HepG2 (cell line): Measurements from ENCODE around the gene DEFB124.

Experiments used
- CREB1 ChIP-seq, 2 experiments: fragments of 450-650 bp in 1 of 2; IDR thresholded peaks; 2 replicates each; pipeline ENCODE4 v1.6.1; 2016 to 2017; ENCODE audit warnings: control low read depth in 1 of 2, mild to moderate bottlenecking in 1 of 2, missing compliant biosample characterization in 1 of 2, missing genetic modification characterization in 1 of 2
- MEIS1 ChIP-seq: sonication (generic); formaldehyde crosslinking; IDR thresholded peaks from 2 replicates; pipeline ENCODE4 v1.9.0; 2021; ENCODE audit warnings: mild to moderate bottlenecking, missing genetic modification reagents, moderate library complexity, borderline replicate concordance
- TAF1 ChIP-seq: sonication (generic); formaldehyde crosslinking; IDR thresholded peaks from 2 replicates; pipeline ENCODE4 v1.4.0; 2020; ENCODE audit warnings: missing genetic modification reagents
- ZNF12 ChIP-seq: sonication (generic); formaldehyde crosslinking; IDR thresholded peaks from 2 replicates; pipeline ENCODE4 v1.5.0; 2020; ENCODE audit warnings: missing genetic modification reagents
- ZNF530 ChIP-seq: sonication (generic); formaldehyde crosslinking; IDR thresholded peaks from 2 replicates; pipeline ENCODE4 v1.5.0; 2020; ENCODE audit warnings: low read depth, mild to moderate bottlenecking, missing genetic modification reagents
- TF ChIP-seq, protein P1 (sequence below): sonication (generic); formaldehyde crosslinking; conservative IDR thresholded peaks from 2 replicates; pipeline ENCODE4 v1.4.0; 2020; ENCODE audit warnings: missing genetic modification reagents
- TF ChIP-seq, protein P2 (sequence below): fragments of 450-650 bp; IDR thresholded peaks from 2 replicates; pipeline ENCODE4 v1.6.1; 2017; ENCODE audit warnings: mild to moderate bottlenecking

DNA sequence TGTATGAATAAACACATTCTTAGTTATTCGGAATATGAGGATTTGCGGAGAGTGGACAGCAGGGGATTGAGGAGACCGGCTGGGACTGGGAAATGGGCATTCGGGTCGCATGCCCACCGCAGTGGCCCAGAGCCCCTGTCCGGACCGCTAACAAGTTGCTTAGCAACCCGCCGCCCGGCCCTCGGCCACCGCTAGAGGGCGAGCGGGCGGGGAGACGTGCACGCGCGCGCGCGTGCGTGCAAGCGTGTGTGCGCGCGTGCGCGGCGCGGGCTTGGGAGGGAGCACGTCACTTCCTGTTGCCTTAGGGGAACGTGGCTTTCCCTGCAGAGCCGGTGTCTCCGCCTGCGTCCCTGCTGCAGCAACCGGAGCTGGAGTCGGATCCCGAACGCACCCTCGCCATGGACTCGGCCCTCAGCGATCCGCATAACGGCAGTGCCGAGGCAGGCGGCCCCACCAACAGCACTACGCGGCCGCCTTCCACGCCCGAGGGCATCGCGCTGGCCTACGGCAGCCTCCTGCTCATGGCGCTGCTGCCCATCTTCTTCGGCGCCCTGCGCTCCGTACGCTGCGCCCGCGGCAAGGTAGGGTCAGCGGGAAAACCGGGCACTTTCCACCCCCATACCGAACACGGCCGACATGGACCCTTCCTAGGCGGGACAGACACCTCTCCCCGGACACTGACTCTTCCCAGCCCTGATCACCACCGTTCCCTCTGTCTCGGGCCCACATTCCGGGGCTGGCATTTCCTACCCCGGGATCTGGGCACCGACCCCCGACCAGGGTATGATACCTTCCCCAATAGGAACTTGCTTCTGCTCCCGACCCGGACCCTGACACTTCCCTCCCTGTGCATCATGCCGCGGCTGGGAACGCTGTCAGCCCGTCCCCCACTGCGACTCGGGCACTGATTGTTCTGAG, 39.5 kb upstream of the DEFB124 start, which contains the start of gene HM13:
- TF ChIP-seq, protein P1, sequence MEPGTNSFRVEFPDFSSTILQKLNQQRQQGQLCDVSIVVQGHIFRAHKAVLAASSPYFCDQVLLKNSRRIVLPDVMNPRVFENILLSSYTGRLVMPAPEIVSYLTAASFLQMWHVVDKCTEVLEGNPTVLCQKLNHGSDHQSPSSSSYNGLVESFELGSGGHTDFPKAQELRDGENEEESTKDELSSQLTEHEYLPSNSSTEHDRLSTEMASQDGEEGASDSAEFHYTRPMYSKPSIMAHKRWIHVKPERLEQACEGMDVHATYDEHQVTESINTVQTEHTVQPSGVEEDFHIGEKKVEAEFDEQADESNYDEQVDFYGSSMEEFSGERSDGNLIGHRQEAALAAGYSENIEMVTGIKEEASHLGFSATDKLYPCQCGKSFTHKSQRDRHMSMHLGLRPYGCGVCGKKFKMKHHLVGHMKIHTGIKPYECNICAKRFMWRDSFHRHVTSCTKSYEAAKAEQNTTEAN (CRISPR knock-in tag), result peak; percentile 89
- TF ChIP-seq CREB1 (IDR thresholded peaks at IDR 0.05) (peak; percentile 94), CREB1 (CRISPR knock-in tag; IDR thresholded peaks at IDR 0.05) (peak; percentile 80; the same call in 1 of the 2 replicates), ZNF530 (CRISPR knock-in tag) (peak; percentile 11; the same call in 1 of the 2 replicates), ZNF12 (CRISPR knock-in tag) (peak; percentile 25; the same call in 1 of the 2 replicates), TAF1 (CRISPR knock-in tag) (peak; percentile 98), MEIS1 (CRISPR knock-in tag) (peak; percentile 88; the same call in 1 of the 2 replicates)
- TF ChIP-seq, protein P2, sequence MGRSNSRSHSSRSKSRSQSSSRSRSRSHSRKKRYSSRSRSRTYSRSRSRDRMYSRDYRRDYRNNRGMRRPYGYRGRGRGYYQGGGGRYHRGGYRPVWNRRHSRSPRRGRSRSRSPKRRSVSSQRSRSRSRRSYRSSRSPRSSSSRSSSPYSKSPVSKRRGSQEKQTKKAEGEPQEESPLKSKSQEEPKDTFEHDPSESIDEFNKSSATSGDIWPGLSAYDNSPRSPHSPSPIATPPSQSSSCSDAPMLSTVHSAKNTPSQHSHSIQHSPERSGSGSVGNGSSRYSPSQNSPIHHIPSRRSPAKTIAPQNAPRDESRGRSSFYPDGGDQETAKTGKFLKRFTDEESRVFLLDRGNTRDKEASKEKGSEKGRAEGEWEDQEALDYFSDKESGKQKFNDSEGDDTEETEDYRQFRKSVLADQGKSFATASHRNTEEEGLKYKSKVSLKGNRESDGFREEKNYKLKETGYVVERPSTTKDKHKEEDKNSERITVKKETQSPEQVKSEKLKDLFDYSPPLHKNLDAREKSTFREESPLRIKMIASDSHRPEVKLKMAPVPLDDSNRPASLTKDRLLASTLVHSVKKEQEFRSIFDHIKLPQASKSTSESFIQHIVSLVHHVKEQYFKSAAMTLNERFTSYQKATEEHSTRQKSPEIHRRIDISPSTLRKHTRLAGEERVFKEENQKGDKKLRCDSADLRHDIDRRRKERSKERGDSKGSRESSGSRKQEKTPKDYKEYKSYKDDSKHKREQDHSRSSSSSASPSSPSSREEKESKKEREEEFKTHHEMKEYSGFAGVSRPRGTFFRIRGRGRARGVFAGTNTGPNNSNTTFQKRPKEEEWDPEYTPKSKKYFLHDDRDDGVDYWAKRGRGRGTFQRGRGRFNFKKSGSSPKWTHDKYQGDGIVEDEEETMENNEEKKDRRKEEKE, result no peak
